HG03571 (cell line): ENCODE measurements around the gene SAC3D1.
"Not testable (repeated sequence)": the region's sequence is repeated elsewhere in the genome, so short reads cannot be mapped to it uniquely, and the experiment has no call there.

ENCODE experiments used
- ATAC-seq: cut with Tn5 transposase; IDR thresholded peaks from one replicate; pipeline ENCODE4 v1.9.1; 2021; ENCODE audit not compliant: unreplicated experiment

SAC3D1 gene

GRCh38 chr11:65040847-65041622 is at the start of gene SAC3D1:
TSS of gene SAC3D1 (plus strand) at chr11:65041210. CDS start at chr11:65041293, 83 bp downstream.
- ATAC-seq = peak; percentile 86

GRCh38 chr11:64994318-64994717 is 46.7 kb upstream of the SAC3D1 start:
- no peak for ATAC-seq

- no peak for ATAC-seq
These were observed 44.7 kb upstream of the SAC3D1 start for GRCh38 chr11:64996327-64996709.

- ATAC-seq = no peak
These were observed 44.2 kb upstream of the SAC3D1 start, which contains the start of gene BATF2 for GRCh38 chr11:64996710-64997380. TSS of gene BATF2 (minus strand) at chr11:64996971. CDS start at chr11:64996914, 57 bp downstream.

GRCh38 chr11:64998141-64998540 is 42.9 kb upstream of the SAC3D1 start:
- ATAC-seq = no peak

- no peak for ATAC-seq
These were observed 42.1 kb upstream of the SAC3D1 start for GRCh38 chr11:64998690-64999431.

GRCh38 chr11:64999478-64999877 is 41.5 kb upstream of the SAC3D1 start:
- no peak for ATAC-seq

- ATAC-seq = no peak
These were observed 38.3 kb upstream of the SAC3D1 start for GRCh38 chr11:65002706-65003105.

GRCh38 chr11:65003282-65003681 is 37.7 kb upstream of the SAC3D1 start:
- no peak for ATAC-seq

GRCh38 chr11:65003968-65004367 is 37.0 kb upstream of the SAC3D1 start:
- ATAC-seq = not testable (repeated sequence)

- ATAC-seq = no peak
These were observed 33.0 kb upstream of the SAC3D1 start for GRCh38 chr11:65008016-65008415.

GRCh38 chr11:65008873-65009272 is 32.1 kb upstream of the SAC3D1 start:
- no peak for ATAC-seq

- peak; percentile 61 for ATAC-seq
These were observed 27.7 kb upstream of the SAC3D1 start for GRCh38 chr11:65013130-65013887.

GRCh38 chr11:65013888-65014725 is 26.9 kb upstream of the SAC3D1 start, which contains the start of gene ARL2:
TSS of gene ARL2 (plus strand) at chr11:65014160. CDS start at chr11:65014208, 48 bp downstream.
- peak; percentile 65 for ATAC-seq

GRCh38 chr11:65014726-65015227 is 26.2 kb upstream of the SAC3D1 start:
- ATAC-seq = no peak

GRCh38 chr11:65016705-65017104 is 24.3 kb upstream of the SAC3D1 start:
- ATAC-seq = no peak

GRCh38 chr11:65017937-65018336 is 23.1 kb upstream of the SAC3D1 start:
- ATAC-seq = no peak

- no peak for ATAC-seq
These were observed 21.2 kb upstream of the SAC3D1 start for GRCh38 chr11:65019824-65020223.

- no peak for ATAC-seq
These were observed 20.0 kb upstream of the SAC3D1 start for GRCh38 chr11:65021003-65021402.

GRCh38 chr11:65021509-65021908 is 19.5 kb upstream of the SAC3D1 start:
- no peak for ATAC-seq
